ENCODE data around the gene HHIPL1.

The HHIPL1 gene

DNA sequence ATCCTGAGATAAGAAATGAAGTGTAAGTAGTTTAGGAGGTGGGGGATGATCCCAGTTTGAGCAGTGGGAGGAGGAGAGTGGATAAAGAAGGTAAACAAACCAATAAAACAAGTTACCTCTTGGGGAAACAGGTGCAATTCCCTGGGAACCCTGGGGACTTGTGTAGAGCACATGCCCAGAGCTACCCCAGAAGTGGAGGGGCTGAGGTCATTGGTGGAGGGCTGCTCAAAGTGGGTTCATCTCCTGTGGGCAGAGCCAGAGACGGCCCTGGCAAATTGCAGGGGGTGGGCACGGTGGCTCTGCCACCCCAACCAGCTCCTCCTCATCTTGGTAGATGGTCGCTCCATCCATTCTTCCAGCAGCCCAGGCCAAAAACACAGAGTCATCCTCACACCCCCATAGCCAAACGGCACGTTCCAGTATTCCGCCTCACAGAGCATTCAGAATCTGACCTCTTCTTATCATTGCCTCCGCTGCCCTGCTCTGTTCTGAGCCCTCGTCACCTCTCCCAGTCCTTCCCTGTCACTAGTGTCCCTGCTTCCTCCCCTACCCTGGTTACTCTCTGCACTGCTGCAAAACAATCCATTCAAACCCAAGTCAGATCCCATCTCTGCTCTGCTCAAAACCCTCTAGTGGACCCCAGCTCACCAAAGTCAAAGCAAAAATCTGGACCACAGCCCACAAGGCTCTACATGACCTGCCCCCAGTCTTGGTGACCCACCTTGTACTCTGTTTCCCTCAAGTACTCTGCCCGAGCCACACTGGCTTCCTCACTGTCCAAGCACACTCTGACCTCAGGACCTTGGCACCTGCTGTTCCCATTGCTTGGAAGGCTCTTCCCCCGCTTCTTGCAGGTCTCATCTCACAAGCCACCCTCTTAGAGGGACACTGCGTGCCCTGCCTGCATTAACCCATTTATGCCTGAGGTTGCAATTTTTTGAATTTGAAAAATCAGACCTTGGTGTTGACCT is 44.6 kb downstream of the HHIPL1 start:
- no peak for DNase-seq (ENCODE audit: low spot score)

DNA sequence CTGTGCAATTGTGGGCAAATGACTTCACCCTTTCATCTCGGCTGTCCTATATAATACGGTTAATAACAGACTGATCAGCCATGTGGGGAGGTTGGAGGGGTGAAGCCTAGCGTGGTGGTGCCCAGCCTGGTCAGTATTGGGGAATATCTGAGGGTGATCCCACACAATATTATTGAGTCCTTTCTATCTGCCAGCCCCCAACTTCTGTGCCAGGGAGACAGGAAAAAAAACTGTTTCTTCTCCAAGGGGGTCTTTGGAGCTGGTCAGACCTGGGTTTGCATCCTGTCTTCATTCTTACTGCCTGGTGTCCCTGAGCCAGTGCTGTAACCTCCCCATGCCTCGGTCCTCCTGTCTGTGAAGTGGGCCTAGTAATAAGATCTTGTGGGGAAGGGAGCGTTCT is 45.7 kb downstream of the HHIPL1 start:
- DNase-seq (ENCODE audit: low spot score) = no peak

DNA sequence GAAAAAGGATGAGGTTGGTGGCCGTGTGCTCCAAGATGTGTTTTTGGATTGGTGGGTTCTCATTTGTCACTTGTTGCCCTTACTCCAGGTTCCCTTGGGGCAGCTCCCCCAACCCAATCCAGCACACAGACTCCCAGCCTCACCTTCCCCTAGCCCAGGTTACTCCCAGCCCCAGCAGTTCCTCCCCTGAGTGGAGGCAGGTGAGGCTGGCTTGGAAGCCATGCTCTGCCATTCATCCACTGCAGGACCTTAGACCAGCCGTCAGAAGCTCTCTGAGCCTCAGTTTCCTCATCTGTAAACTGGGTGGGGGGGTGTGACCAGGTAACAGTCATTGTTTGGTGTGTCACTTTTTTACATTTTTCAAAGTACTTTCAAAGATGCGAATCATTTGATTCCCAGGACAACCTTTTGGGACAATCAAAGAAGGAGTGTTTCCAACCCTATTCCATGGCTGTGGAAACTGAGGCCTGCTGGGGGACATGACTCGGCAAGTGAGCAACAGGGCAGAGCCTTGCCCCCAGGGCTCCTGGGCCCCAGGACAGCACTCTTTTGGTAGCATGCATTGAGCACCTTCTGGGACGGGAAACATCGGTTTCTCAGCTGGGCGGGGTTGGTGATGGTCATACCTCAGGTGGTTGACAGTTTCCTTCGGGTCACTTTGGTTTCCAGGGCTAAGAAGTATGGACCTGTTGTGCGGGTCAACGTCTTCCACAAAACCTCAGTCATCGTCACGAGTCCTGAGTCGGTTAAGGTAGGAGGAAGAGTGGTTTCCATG is 46.4 kb downstream of the HHIPL1 start:
- DNase-seq (ENCODE audit: low spot score) = no peak

DNA sequence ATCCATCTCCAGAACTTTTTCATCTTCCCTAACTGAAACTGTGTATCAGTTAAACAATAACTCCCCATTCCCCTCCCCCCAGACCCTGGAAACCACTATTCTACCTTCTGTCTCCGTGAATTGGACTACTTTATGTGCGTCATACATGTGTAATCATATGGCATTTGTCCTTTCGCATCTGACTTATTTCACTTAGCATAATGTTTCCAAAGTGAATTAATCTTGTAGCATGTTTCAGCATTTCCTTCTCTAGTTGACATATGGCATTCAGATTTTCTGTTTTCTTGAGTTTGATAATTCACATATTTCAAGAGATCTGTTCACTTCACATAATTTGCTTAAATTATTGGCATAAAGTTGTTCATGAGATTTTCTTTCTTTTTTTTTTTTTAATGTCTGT is 49.0 kb downstream of the HHIPL1 start:
- no peak for DNase-seq (ENCODE audit: low spot score)

DNA sequence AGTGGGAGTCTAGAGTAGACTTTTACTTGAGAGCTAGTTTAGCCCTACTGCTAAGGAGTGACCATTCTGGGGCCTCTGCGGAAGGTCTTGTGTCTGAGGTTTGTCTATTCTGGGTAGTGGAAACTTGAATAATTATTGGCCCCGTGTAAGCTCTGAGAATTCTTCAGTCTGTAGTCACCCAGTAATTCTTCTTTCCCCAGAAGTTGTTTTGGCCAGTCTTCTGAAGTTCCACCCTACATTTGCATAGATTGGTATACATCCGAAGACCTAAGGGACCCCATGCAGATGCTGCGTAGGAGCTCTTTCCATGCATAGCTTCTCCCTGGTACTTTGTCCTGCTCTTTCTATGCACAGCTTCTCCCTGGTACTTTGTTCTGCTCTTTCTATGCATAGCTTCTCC is 52.0 kb downstream of the HHIPL1 start:
- no peak for DNase-seq (ENCODE audit: low spot score)

DNA sequence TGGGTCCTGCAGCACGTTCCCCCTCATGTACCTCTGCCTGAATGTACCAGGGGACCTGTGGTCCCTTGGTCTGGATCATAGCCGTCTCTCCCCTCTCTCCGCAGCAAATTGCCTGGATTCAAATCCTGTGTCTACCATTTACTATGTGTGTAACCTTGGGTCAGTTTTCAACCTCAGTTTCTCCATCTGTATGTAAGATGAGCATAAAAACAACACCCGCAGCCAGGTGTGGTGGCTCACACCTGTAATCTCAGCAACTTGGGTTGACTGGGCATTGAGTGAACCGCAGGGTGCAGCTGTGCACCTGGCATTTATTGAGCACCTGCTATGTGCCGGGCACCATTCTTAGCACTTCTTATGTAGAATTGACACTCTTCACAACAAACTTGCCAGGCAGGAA is 53.3 kb downstream of the HHIPL1 start:
- no peak for DNase-seq (ENCODE audit: low spot score)

DNA sequence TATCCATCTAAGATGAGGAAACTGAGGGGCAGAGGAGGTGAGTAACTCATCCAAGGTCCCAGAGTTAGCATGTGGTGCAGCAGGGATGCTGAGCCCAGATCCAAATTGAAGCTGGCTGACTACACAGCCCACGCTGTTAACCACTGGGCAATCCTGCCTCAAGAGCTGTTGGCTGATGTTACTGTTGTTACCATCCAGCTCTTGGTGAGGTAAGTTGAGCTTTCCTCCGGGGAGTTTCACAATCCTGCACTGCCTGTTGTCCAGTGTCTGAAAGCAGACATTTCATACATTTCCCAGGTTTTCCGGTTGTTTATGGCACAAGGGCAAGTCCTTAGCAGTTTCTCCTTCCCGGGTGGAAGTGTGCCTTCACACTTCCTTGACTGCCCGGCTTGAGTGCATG is 53.7 kb downstream of the HHIPL1 start:
- no peak for DNase-seq (ENCODE audit: low spot score)

DNA sequence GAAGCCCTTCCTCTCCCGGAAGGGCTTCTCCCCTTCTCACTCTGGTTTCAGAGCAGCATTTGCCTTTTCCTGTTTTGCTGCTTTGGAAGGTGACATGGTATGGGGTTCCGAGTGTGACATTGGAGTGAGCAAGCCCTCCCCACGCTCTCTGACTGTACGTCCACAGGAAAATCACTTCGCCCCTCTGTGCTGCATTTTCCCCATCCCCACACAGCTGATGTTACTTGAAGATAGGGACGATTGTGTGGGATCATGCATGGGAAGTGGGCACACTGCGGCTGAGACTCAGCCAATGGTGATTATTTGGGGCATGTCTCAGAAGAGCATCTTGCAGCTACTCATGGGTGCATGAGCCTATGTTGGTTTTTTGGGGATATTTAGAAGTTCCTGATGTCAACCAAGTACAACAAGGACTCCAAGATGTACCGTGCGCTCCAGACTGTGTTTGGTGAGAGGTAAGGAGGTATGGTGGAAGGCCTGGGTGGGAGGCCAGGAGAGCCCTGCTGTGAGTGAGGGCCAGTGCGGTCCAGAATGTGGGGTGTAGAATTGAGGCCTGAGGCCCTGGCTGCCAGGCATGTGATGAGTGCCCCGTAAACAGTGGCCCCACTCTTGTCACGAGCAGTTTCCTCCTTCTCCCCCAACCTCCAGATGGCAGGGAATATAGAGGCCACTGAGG is 54.3 kb downstream of the HHIPL1 start:
- no peak for DNase-seq (ENCODE audit: low spot score)

DNA sequence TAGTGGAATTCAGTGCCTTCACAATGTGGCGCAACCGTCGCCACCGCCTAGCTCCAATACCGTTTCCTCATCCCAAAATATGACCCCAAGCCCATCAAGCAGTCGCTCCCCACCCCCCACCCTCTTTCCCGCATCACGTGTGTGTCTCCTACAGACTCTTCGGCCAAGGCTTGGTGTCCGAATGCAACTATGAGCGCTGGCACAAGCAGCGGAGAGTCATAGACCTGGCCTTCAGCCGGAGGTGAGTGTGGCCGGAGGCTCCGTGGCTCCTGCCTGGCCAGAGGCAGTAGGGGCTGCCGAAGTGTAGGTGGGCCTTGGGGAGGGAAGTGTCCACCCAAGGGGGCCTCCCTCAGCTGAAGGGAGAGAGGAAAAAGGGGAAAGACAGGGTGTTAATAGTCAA is 54.9 kb downstream of the HHIPL1 start:
- no peak for DNase-seq (ENCODE audit: low spot score)

DNA sequence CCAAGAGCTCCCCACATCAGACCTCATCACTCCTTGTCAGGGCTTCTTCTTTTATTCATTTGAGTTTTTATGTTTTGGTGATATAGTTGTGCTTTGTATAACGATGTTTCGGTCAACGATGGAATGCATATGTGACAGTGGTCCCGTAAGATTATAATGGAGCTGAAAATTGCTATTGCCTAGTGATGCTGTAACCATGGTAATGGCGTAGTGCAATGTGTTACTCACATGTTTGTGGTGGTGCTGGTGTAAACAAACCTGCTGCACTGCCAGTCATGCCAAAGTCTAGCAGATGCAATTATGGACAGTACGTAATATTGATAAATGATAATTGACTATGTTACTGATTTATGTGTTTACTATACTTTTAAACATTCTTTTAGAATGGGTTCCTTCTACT is 55.5 kb downstream of the HHIPL1 start:
- DNase-seq (ENCODE audit: low spot score) = no peak

DNA sequence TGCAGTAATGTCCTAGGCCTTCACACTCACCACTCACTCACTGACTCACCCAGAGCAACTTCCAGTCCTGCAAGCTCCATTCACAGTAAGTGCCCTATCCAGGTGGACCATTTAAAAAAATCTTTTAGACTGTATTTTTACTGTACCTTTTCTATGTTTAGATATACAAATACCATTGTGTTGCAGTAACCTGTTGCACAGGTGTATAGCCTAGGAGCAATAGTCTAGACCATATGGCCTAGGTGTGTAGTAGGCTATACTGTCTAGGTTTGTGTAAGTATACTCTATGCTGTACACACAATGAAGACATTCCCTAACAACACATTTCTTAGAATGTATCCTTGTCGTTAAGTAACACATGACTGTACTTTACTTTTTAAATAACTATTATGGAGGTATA is 56.3 kb downstream of the HHIPL1 start:
- no peak for DNase-seq (ENCODE audit: low spot score)

DNA sequence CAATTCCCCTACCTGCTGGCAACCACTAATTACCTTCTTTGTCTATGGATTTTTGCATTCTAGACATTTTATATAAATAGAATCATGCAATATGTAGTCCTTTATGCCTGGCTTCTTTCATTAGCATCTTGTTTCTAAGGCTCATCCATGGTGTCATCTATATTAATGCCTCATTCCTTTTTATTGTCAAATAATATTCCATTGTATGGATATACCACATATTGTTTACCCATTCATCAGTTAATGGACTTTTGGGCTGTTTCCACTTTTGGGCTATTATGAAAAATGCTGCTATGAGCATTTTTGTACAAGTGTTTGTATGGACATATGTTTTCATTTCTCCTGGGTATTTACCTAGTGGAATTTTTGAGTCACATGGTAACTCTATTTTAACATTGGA is 57.2 kb downstream of the HHIPL1 start:
- DNase-seq (ENCODE audit: low spot score) = no peak

DNA sequence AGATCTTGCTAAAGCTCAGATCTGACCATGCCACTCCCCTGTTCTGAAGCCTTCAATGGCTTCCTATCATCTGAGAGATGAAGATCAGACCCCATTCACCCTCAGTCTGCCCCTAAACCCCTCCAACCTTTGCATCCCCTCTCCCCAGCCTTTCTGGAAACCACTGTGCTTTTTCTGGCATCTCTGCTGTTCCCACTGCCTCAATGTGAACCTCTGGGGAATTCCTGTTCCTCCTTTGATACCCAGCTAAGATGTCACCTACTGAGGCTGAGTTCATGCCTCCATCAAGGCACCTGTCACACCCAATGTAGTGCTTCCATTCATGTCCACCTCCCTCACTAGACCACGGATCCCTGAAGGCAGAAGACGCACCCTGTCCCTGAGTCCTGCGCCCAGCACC is 58.5 kb downstream of the HHIPL1 start:
- DNase-seq (ENCODE audit: low spot score) = no peak

DNA sequence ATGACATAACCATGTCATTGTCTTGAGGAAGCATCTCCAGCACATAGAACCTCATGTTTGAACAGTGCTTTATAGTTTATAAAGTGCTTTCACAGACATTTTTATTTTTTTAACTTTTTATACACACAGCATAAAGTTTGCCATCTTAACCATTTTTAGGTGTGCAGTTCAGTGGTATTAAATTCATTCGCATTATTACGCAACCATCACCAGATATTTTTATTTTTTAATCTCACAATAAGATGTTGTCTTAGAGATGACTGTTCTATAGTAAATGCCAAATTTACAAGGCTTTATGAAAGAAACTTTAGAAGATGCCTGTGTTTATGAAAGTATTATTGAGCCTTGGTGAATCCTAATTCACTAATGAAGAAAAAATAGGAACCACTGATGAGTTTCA is 59.1 kb downstream of the HHIPL1 start:
- DNase-seq (ENCODE audit: low spot score) = no peak

DNA sequence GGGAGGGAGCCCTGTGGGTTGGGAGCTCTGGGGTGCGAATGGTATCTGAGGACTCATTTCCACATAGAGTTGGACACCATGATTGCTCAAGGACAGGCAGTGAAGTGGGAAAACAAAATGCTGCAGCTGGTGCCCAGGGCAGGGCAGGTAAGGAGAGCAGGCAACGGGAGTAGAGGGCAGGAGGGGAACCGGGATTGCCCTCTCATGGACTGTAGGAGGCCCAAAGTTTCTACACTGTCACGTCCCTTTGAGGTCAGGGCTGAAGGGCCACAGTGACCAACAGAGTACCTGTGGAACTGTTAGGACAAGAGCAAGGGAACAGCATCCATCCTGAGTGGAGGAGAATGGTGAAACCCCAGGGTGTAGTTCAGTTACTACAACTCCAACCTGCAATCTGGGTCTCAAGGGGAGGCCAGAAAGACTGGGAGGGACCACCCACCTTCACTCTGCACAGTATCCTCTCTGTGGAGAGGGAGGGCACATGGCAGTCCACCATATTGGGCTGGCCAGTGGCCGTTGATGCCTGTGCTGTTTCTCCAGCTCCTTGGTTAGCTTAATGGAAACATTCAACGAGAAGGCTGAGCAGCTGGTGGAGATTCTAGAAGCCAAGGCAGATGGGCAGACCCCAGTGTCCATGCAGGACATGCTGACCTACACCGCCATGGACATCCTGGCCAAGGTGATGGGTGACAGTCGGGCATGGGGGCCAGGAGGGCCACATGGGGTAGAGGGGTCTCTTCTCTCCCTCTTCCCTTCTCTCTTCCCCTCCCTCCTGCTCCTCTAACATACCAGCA is 61.4 kb downstream of the HHIPL1 start:
- no peak for DNase-seq (ENCODE audit: low spot score)

DNA sequence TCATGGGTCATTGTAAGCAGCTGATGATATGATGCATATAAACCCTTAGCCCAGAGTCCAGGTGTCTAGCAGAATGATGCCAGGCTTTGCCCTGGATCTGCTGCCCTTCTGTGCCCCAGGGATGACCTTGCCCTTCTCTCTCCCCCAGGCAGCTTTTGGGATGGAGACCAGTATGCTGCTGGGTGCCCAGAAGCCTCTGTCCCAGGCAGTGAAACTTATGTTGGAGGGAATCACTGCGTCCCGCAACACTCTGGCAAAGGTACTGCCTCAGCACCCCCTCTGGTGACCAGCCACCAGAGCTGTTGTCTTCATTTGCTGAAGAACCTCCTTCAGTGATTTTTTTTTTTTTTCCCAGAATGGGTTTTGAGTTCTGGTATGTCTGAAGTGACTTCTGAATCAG is 62.5 kb downstream of the HHIPL1 start:
- no peak for DNase-seq (ENCODE audit: low spot score)

DNA sequence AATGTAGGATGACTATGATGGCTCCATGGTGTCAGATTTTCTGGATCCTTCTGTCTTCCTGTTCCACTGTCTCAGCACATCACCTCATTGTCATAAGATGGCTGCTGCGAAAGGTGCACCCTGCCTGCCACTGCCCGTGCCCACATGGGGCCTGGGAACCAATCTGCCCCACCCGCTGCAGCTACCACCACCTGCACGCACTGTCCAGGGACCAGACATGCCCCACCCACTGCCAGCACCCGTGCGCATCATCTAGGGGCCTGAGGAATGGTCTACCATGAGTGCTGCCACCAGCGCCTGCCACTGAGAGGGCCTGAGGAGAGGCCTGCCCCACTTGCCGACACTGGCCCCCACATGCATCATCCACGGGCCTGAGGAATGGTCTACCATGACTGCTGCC is 63.0 kb downstream of the HHIPL1 start:
- DNase-seq (ENCODE audit: low spot score) = no peak

DNA sequence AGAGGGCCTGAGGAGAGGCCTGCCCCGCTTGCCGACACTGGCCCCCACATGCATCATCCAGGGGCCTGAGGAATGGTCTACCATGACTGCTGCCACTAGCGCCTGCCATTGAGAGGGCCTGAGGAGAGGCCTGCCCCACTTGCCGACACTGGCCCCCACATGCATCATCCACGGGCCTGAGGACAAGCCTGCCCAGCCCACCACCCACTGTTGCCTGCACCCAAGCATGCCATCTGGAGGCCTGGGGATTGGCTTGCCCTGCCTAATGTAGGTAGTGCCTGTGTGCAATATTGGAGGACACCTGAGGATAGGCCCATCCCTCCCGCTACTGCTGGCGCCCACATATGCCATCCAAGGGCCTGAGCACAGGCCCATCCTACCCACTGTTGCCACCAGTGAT is 63.5 kb downstream of the HHIPL1 start:
- no peak for DNase-seq (ENCODE audit: low spot score)

DNA sequence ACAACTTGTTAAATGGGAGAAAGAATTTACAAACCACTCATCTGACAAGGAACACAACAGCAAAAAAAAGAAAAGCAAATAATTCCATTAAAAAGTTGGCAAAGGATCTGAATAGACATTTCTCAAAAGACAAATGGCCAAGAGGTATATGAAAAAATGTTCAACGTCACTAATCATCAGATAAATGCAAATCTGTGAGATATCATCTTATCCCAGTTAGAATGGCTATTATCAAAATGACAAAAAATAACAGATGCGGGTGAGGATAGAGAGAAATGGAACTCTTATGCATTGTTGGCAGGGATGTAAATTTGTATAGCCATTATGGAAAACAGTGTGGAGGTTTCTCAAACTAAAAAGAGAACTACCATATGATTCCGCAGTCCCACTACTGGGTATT is 69.0 kb downstream of the HHIPL1 start:
- no peak for DNase-seq (ENCODE audit: low spot score)

DNA sequence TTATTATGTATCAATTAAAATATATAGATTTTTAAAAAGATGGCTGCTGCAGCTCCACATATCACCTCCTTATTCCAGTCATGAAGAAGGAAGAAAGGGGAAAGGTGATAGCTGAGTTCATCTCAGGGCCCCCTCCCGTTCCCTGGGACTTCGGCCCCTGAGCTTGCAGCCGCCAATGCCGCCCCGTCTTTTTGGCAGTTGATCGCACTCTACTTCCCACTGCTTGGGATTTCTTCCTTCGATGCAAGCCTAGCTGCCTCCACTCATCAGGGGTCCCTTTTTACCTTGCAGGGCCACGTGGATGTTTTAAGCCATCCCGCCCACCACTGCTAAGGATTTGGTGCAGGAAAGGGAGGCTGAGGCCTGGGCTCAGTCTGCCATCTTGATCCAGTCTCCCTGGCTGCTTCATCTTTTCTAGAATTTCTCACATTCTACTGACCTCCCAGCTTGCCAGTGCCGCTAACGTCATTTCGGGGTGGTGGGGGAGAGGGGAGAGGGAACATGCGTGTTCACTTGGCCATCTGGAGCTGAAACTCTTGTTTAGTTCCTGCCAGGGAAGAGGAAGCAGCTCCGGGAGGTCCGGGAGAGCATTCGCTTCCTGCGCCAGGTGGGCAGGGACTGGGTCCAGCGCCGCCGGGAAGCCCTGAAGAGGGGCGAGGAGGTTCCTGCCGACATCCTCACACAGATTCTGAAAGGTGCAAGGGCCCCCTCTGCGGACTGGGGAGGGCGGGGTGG is 70.5 kb downstream of the HHIPL1 start:
- DNase-seq (ENCODE audit: low spot score) = no peak
